Fibroblast of the conjunctiva (primary cell): ENCODE data around the gene MCTP1.

ENCODE experiments used
- DNase-seq: peaks from one replicate; pipeline ENCODE4 v3.0.0-alpha.2; 2010; ENCODE audit warnings: low read depth

Gene MCTP1

DNA sequence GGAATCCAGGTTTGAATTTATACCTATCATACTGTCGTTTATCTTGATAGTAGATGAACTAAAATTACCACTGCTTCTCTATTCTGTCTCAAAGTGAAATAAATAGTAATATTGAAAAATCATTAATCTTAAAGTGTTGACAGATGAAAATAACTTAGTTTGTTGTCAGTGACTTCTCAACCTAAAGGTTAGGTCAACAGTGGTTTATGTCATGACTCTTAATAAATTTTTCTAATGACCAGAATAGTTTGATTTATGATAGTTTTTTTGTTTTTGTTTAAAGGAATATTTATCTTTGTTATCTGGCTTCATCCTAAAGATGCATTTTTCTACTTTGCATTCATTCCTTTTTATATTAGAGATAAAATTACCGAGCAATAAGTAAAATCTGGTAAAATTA, 585.3 kb downstream of the MCTP1 start:
- DNase-seq = no peak

DNA sequence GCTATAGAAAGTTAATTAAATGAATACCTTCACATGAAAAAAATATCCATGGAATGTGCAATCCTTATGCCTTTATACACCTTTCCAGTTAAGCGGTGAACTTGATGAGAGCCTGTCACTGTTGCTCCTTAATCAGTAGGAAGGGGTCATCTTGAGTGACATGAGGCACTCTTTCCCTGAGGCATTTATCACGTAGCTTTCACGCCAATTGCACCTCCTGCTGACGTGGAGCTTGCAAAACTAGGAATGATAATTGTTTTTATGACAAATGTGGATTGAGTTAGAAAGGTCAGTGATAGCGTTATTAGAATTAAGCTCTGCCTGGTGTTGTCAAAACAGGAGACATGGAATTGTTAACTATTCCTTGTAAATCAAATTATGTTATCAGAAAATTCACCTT, 586.7 kb downstream of the MCTP1 start:
- no peak for DNase-seq

DNA sequence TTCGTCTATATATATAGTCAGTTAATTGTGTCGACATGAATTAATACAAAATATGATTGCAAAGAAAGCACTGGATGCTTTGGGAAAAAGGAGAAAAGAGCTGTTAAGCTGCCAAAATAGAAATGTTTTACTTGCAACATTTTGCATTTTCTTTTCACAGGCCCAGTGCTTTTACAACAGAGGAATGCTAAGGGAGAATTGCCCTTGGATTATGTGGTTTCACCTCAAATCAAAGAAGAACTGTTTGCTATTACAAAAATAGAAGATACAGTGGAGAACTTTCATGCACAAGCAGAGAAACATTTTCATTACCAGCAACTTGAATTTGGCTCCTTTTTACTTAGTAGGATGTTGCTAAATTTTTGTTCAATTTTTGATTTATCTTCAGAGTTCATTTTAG, 590.2 kb downstream of the MCTP1 start:
- DNase-seq = no peak

DNA sequence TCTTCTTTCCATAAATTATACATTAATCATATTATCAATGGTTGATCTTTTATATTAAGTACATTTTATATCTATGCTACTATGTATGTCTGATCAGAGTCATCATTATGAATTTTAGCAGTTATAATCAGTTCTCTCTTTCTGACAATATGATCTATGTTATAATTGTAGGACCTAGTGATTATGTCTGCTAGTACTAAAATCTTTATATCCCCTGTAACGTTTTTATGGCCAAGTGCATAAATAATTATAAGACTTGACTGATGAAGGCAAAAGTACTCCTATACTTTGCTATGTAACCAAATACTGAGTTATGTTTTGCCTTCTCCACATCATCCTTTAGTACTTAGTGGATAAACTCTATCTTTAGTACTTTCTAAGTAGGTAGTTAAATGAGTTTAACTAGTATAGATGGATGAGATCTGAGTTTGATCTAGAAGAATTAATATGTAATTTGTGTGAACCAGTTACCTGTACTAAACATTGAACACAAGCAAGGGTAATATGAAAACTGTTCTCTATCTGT, 591.0 kb downstream of the MCTP1 start:
- no peak for DNase-seq

DNA sequence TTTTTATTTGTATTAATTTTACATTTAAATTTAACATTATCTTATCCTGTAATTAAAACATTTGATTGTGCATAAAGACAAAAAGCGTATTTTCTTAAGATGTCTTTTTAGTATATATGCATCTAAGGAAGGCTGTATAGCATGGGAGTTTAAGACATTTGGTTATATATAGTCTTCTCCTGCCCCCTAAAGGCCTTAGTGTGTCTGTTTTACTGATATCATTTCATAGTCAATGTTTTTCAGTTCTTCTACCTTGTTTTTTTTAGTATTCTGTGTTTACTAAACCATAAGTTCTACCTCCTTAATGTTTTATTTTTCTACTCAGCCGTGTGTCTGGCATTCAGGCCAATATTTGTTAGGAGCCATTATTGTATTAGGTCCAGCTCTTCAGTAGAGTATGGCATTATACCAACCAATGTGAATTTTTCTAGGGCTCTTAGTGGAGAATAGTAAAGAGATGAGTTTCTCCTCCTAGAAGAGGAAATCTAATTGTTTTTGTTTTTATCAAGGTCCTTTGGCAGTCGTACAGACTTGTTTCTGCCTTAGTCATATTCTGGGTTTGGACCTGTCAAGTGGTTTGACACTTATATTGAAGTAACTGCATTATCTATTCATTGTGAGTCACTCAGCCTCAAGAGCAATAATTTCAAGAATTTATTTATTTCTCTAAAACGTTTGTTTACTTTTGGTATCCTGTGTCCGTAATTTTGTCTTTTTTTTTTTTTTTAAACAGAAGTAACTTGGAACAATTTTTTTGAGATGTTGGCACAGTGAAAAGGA, 591.7 kb downstream of the MCTP1 start:
- peak; percentile 74 for DNase-seq

DNA sequence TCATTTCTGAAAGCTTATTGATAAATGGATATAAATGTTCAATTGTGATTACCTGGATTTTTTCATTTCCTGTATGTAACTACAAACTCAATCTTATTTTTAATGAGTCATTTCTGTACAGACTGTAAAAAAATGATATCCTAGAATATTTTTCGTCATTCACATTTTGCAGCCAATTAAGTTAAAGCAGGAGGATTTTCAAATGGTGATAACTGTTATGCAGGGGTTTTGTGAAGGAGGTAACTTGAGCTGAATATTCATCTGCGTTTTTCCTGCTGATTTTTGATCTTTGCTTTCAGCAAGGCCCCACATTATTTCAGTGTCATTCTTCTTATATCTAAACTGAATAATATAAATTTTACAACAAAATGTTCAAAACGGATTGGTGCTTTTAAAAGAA, 592.3 kb downstream of the MCTP1 start:
- DNase-seq = no peak

DNA sequence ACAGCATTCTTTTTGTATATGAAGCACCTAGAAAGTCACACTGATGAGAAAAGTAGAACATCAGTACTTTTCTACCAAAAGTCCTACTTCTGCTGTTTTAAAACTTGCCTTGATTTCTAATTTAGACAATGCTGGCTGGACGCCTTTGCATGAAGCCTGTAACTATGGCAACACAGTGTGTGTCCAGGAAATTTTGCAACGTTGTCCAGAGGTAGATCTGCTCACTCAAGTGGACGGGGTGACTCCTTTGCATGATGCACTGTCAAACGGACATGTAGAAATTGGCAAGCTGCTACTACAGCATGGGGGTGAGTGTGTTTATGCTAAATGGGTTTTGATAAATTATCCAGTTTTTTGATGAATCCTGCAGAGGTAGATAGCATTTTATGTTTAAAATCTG, 592.9 kb downstream of the MCTP1 start:
- peak; percentile 73 for DNase-seq

DNA sequence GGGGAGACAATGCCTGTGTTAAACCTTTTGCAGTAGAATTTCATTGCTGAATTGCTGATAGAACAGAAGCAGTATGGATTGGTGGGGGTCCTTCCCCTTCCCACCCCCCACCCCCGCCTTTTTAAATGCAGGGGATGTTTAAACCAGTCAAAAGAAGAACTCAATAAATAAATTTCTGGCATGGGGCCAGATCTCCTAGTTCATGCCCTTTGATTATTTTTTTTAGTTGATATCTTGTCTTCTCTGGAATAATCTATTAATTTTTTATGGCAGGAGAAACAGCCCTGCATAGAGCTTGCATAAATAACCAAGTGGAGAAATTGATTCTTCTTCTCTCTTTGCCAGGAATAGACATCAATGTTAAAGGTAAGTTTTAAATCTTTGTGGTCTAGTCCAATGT, 593.6 kb downstream of the MCTP1 start:
- DNase-seq = no peak

DNA sequence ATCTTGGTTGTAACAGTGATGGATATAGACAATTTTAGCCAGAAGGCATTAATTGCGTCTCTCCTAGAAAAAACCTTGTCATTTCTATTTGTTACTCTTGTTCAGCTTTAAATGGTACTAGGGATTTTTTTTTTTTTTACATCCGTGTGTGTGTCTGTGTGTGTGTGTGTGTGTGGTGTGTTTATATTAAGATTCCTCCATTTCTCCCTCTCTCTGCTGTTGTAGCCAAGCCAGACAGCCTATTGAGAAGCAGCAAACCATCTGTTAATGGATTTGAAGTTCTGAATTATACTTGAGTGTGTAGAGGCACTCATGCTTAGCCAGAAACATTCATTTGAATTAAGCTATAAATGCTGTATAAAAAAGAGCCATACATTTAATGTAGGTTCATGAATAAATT, 594.1 kb downstream of the MCTP1 start:
- no peak for DNase-seq

DNA sequence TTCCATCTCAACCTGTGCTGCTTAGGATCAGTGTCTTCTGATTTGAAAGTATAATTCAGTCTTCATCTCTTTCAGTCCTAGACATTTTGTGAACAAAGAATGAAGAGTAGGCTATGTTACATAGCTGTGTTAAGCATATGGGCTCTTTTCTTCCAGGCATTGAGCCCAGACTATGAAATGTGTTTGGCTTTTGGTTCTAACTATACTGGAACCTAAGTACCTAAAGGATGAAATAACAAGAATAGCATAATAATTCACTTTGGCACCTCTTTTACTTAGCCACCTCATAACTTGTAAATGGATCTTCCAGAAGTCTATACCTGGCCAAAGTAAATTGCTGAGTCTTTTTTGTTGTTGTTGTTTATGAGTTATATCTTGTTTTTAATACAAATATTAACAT, 595.0 kb downstream of the MCTP1 start:
- DNase-seq = no peak

DNA sequence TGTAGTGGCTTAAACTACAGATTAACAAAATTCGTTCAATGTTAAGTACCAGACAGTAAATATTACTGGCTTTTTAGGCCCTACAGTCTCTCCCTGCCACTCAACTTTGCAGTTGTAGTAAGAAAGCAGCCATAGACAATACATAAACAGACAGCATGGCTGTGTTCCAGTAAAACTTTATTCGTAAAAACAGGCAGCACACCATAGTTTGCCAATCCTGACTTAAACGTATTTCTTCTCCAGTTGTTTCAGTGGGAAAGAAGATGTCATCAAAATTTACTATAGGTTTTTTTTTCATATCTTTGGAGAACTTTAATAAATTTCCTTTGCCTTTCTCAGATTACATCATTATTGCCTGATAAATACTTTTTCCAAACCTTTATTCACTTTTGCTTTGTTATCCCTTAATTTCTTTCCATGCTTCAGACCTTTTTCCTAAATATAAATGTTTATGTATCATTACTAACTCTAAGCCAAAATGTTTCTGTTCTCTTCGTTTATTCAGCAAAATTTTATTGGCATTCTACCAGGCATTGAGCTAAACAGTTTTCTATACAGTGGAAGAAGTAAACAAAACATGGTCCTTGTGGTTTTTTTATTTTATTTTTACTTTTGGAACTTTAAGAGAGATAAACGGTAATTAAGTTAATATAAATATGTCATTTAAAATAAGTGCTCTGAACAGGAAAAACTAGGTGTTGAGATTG, 601.9 kb downstream of the MCTP1 start:
- DNase-seq = no peak

DNA sequence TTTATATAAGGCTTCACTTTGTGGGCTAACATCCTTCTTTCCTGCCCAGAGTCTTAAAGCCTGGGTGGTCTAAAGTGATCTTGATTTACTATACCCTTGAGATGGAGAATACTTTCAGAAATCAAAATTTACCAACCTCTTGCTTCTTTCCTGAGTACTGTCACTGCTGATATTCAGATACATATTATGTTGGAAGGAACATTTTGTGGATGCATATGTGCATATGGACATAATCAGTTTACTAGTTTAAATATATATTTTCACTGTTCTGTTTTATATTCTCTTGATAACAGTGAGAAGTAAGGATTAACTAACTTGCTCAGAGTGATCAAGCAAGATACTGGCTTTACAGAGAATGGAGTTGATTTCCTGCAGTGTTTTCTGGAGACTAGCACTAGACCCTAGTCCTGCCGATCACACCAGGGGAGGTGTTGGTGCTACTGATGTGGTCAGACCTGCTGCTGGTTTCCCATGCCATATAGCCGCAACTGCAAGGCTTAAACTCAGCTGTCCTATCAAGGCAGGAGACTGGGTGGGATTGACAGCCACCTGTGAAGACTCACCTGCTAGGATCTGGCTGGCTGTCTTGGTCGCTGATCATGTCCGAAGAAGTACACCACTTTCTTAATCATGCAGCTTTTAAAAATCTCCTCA, 608.8 kb downstream of the MCTP1 start:
- DNase-seq = no peak

DNA sequence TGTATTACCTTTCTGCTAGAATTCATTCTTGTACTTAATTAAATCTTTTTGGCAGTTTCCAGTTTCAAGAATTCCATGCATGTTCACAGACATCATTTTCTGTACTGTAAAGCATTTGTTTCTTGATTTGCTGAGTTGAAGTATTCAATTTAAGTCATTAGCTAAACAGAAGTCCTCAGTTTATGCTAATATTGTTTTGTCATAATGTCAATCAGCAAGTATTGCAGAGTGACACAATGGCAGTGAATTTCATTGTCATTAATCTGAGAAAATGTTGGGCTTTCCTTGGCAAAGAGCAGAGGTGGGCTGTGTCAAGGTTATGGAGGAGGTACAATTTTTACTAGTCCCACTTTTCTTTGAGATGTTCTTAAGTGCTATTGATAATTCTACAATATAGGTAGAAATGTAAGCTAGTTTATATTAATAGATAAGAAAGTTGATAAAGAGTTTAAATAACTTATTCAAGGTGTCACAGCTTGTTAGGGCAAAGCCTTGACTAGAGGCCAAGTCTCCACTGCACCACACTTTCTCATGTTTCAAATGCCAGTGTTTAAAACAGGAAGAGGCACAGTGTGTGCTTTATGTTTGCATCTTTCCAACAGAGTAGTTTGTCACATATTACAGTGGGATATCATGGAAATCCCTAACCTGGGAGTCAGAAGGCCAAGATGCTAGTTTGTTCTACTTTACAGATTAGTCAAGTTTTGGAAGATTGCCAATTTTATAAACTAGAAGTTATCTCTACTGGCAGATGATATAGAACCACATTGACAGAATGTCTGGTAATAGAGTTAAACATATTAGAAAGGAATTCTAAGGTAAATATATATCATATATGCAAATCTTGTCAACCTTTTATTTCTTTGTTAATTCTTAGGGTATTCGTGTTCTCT, 610.2 kb downstream of the MCTP1 start:
- DNase-seq = no peak

DNA sequence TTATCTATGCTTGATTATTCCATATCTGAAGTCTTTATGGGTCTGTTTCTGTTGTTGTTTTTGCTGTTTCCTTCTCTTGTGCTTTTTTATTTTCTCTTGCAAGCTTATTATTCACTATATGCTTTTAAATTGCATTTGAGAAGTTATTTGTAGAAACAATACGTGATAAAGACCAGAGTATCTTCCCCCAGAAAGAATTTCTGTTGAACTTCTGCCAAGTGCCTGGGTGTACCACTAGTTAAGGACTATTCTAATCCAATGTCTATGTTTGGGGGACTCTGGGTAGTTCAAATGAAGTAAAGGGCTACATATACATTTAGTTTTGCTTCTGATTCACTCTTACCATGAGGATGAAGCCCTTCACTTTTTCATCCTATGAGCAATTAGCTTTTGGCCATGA, 612.1 kb downstream of the MCTP1 start:
- DNase-seq = no peak

DNA sequence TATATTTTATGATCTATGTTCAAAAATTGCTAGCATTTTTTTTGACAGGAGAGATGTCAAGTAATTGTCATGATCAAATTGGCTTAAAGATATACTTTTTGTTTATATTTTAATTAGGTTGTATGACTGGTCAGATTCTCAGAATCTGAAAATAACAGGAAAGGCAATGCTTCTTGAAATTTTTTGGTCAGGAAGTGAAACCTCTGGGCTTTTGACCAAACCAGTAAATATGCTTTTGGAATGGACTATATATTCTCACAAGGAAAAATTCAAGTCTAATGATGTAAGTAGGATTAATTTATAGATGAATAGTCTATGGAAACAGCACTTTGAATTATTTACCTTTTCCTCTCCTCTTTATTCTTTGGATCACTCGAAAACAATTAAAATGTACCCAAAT, 614.2 kb downstream of the MCTP1 start:
- no peak for DNase-seq

DNA sequence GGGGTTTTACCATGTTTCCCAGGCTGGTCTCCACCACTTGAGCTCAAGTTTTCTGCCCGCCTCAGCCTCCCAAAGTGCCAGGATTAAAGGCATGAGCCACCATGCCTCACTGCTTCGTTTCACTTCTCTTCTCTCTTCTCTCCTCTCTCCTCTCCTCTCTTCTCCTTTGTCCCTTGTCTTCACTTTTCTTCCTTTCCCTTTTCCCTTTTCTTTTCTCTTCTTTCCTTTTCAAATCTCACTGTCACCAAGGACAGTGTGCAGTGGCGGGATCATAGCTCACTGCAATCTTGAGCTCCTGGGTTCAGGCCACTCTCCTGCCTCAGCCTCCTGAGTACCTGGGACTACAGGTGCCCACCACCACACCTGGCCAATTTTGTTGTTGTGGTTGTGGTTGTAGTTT, 617.0 kb downstream of the MCTP1 start:
- no peak for DNase-seq

DNA sequence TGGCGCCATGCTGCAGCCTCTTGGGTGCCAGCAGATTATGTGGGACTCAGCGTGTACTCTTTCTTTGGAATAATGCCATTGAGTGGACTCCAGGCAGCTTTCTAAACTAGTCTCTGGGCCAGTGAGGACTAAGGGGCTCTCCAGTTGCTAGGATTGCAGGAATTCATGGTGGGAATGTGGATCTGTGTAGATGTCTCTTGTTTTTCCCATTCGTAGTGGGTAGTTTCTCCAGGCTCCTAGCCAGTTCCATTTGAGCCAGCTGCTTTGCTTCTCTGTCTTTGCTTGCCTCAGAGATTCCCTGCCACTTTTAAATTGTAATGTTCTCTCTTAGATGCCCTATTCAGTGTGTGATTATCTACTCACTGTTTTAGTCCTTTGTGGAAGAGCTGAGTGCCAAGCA, 623.8 kb downstream of the MCTP1 start:
- DNase-seq = no peak

DNA sequence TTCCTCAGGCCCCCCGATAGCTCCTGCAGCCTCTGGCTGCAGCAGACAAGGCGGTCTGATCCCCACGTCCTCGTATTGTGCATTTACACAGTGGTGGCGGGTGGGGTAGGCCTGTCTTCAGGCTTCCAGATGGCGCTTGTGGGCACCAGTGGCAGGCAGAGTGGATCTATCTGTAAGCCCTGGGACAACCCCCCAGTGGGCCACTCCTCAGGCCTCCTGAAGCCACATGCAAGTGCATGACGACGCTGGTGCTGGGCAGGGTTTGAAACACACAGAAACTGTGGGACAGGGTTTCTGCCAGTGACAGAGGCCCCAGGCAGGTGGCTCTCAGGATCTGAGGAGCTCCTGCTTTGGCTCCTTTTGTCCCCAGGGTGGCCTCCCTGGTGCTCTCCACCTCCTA, 624.4 kb downstream of the MCTP1 start:
- no peak for DNase-seq

DNA sequence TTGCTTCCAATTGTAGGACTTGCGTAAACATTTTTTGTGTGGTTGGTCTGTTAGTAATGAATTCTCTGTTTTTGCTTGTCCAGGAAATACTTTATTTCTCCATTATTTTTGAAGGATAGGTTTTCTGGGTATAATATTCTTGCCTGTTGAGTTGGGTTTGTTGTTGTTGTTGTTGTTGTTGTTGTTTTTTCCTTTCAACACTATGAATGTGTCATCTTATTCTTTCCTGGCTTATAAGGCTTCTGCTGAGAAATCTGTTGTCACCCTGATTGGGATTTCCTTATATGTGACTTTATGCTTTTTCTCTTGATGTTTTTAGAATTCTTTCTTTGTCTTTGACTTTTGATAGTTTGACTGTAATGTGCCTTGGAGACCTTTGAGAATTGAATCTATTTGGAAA, 626.6 kb downstream of the MCTP1 start:
- no peak for DNase-seq
